NCI-H446 (cell line): ENCODE results near the gene SPAG16.

ENCODE experiments used
- DNase-seq, 2 experiments: peaks; one replicate each; lab custom pipeline; 2025; lab: John Stamatoyannopoulos, UW

The SPAG16 gene

DNA sequence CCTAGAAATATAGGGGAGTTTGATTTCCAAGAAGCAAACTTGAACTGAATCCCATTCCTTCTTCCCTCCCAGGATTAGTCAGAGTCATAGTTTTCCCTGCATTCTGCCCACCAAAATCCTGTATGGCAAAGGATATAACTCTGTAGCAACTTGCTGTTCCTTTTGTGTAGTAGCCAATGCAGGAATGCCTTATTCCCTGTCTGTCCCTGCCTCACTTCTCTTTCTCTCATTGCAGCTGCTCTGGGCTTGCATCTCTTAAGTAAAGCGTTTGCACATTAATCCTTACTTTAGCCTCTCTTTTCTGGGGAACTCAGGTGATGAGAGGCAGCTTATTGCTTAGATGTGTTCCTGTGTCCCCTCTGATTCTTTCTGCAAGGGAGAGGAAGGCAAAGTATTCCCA is 793.5 kb downstream of the SPAG16 start:
- DNase-seq, result no peak

DNA sequence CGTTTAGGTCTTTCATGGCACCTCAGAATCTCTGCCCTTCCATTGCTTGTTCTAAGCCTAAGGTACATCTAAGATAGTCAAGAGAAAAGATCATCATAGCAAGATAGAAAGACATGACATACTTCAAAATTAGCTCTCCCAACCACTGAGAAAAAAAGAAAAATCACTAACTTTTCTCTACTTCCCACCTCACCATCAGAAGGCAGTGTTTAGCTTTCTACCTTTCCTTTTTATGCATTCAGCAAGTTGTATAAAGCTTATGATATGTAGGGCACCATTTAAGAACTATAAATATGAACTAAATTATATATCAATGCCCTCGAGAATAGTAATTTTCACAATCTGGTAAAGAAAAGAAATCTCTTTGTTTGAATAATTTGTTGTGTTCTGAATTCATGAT is 794.8 kb downstream of the SPAG16 start:
- DNase-seq, result no peak

DNA sequence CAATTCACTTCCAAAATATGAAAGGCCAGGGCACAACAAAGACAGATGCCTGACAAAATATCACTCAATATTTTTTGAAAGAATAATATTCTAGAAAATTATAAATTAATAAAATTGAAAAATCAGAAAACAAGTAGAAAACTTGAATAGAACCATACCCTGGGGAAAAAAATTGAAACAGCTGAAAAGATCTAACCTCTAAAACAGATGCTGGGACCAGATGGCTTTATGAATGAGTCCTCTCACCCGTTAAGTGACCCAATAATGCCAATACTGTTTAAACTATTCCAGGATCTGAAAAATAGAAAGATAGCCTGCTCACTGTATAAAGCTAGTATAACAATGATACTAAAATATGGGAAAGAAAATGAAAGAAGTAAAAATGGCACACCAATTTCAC is 804.3 kb downstream of the SPAG16 start:
- peak in 1 of 2 experiments; percentile 69 for DNase-seq

GRCh38 chr2:214096208-214096715 is 812.0 kb downstream of the SPAG16 start:
- DNase-seq, result no peak

GRCh38 chr2:214098811-214099210 is 814.5 kb downstream of the SPAG16 start:
- no peak for DNase-seq

DNA sequence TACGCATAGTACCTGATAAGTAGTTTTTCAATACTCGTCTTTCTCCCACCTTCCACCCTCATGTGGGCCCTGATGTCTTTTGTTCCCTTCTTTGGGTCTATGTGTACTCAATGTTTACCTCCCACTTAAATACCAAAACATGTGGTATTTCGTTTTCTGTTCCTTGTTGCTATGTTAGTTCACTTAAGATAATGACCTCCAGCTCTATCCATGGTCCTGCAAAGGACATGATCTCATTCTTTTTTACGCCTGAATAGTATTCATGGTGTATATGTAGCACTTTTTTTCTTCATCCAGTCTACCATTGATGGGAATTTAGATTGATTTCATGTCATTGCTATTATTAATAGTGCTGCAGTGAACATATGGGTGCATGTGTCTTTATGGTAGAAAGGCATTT is 816.2 kb downstream of the SPAG16 start:
- no peak for DNase-seq

- no peak for DNase-seq
Observed at GRCh38 chr2:214103276-214104001, 819.2 kb downstream of the SPAG16 start.

DNA sequence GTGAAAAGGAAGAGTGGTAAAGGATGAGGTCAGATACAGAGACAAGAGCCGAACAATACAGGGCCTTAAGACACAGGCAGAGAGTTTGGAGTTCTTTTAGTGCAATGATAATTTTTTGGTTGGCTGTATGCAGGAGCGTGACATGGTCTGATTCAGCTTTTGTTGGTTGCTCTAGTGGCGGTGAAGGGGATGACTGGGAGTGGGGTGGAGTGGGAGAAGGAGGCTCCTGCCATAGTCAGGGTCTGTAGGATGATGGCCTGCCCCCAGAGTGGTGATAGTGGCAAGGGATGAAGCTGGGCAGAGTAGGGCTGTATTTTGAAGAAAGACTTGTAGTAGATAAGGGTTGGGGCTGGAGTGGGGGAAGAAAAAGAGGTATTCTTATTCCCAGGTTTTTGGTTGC is 820.0 kb downstream of the SPAG16 start:
- no peak for DNase-seq

- DNase-seq, result no peak
Observed at GRCh38 chr2:214104967-214105366, 820.7 kb downstream of the SPAG16 start.

GRCh38 chr2:214107726-214108125 is 823.5 kb downstream of the SPAG16 start:
- DNase-seq, result no peak

DNA sequence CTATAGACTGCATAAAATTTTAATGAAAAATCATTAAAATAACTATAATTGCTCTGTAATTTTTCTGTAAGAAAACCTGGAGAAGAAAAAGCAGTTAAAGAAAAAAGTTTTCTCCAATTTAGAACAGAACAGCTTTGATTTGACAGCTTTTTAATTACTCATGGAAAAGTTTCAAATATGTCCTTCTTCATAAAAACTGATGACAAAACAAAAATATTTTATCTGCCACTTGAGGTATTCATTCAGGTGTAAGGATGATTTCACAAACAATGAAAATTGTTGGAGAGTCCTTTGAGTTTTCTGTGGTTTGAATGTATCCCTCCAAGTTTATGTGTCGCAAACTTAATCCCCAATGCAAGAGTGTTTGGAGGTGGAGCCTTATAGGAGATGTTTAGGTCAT is 824.3 kb downstream of the SPAG16 start:
- DNase-seq, result no peak

DNA sequence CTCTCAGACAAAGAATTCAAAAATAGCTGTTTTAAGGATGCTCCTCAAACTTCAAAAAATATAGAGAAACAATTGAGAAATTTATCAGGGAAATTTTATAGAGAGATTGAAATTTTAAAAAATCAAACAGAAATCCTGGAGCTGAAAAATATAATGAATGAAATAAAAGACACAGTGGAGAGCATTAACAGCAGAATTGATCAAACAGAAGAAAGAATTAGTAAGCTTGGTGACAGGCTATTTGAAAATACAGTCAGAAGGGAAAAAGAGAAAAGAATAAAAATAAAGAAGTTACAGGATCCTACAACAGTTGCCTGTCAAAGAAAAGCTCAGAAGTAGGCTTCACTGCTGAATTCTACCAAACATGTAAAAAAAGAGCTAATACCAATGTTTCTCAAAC is 832.8 kb downstream of the SPAG16 start:
- no peak for DNase-seq

GRCh38 chr2:214126135-214126534 is 841.9 kb downstream of the SPAG16 start:
- no peak for DNase-seq

- DNase-seq, result no peak
Observed at GRCh38 chr2:214127170-214127569, 842.9 kb downstream of the SPAG16 start.

DNA sequence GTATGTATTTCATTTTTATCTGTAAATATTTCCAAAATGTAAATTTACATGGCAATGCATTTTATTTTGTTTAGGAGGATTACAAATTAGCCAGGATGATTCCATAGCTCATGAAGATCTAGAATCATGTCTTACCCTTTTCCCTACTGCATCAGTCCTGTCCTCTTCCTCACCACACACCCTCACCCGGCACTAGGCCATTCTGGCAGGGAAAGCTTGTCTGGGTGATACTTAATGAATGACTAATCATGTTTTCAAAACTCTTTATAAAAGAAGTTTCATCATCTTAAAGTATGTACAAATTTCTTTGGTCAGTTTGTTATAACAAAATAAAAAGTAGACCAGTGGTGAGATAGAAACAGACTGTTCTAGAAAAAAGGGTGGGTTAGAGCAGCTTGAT is 843.3 kb downstream of the SPAG16 start:
- no peak for DNase-seq

GRCh38 chr2:214128040-214128439 is 843.8 kb downstream of the SPAG16 start:
- DNase-seq, result no peak

GRCh38 chr2:214130114-214130513 is 845.9 kb downstream of the SPAG16 start:
- no peak for DNase-seq

DNA sequence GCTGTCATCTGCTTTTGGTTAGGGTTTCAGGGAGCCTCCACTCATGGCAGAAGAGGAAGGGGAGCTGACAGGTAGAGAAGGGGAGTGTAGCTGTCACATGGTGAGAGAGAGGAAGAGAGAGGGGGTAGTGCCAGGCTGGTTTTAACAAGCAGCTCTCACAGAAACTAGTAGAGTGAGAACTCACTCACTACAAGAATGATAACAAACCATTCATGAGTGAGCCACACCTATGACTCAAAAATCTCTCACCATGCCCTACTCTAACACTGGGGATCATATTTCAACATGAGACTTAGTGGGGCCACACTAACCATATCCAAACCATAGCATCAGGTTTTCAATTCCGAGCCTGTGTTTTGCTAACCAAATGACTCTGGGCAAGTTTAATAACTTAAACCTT is 851.7 kb downstream of the SPAG16 start:
- DNase-seq, result no peak

DNA sequence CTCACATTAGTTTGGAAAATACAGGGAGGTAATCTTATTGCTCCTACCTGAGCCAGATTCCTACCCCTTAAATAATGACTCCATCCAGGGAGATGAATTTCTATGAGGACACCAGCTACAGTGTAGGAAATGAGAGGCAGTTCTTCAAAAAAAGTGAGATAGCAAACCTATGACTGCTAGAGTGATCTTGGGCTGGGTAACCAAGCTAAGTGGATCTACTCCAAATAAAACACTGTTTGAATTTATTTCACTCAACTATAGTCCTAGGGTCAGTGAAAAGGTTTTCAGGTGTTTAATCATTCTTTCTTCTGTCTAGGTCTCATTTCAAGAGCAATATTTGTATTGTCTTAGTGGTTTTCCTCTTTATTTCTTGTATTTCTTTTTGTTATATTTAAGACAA is 854.5 kb downstream of the SPAG16 start:
- no peak for DNase-seq

DNA sequence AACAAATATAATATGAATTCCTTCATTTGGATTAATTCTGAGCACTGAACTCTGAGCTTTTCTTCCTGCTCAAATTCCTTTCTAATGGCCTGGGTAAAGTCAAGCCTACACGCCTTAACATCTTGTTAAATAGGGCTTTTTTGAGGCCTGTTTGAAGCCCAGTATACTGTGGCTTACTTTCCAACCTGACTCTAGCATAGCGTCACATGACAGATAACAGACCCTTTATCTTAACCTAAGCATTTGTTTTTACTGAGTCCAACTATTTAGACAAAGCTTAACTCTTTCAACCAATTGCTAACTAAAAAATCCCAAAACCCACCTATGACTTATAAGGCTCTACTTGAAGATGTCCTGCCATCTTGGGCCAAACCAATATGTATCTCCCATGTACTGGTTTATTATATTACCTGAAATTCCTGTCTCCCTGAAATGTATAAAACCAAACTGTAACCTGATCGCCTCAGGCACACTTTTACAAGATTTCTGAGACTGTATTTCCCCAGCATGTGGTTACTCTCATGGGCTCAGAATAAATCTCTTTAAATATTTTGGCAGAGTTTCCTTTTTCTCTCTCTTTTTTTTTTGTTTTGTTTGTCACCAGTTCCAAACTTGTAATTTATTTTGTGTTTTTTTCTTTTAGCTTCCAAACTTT is 855.5 kb downstream of the SPAG16 start:
- no peak for DNase-seq

DNA sequence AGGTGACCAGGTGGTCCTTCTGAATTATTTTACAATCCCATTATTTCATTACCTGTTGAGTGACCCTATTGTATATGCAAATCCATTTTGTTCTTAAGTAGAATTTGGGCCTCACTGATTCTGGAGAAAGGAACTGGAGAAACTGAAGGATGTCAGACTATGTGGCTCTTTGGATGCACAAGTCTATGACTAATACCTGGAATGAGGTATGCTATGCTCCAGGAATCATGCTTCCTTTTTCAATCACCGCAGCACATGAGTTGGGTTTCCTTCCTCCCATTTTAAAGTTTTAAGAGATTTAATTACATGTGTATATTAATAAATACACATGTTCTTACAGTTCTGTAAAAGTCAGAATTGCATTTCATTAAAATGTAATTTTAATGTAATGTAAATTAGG is 872.7 kb downstream of the SPAG16 start:
- DNase-seq, result no peak

GRCh38 chr2:214158851-214159250 is 874.6 kb downstream of the SPAG16 start:
- no peak for DNase-seq

GRCh38 chr2:214169281-214169680 is 885.0 kb downstream of the SPAG16 start:
- no peak for DNase-seq

- peak in 1 of 2 experiments; percentile 54 for DNase-seq
Observed at GRCh38 chr2:214169736-214170135, 885.5 kb downstream of the SPAG16 start.
